ENCODE data around the gene MCCC1. TPM values are rescaled to one million over a fixed set of nuclear protein-coding genes. Genes with fewer than 3 reads are reported as not detected.
"Not testable (repeated sequence)": the region's sequence is repeated elsewhere in the genome, so short reads cannot be mapped to it uniquely, and the experiment has no call there.

The MCCC1 gene
- total RNA-seq, 1 experiment from 2014 or later = 19.2 TPM

DNA sequence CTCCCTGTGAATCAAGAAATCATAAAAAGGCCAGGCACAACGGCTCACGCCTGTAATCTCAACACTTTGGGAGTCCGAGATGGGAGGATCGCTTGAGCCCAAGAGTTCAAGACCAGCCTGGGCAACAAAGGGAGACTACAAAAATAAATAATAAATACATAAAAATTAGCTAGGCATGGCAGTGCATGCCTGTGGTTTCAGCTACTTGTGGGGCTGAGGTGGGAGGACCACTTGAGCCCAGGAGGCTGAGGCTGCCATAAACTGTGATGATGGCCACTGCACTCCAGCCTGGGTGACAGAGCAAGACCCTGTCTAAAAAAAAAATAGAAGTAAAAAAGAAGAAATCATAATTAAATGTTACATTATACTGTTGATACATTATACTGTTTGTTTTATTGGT lies 91.0 kb downstream of the MCCC1 start:
- Histone ChIP-seq H3K4me1 (ENCODE audit: insufficient read depth, low read length, poor library complexity, severe bottlenecking) (no peaks in the 10 kb centered on the region), H3K27ac (ENCODE audit: low read depth, low read length, poor library complexity, severe bottlenecking) (no peak overlapping the region), H3K9me3 (ENCODE audit: low read depth, low read length, poor library complexity, severe bottlenecking) (no peaks in the 10 kb centered on the region), H3K27me3 (replicated peaks; ENCODE audit: insufficient read depth, low read depth, low read length, poor library complexity) (no peaks in the 10 kb centered on the region), H3K4me3 (ENCODE audit: low read depth, low read length, poor library complexity, severe bottlenecking) (no peak overlapping the region), H3K36me3 (ENCODE audit: insufficient read depth, low read length, poor library complexity, severe bottlenecking) (no peaks in the 10 kb centered on the region)
- intact Hi-C loops (cut with micrococcal nuclease; ENCODE audit: unreplicated experiment) = no loop called here
- ChIA-PET POLR2A (ENCODE audit: low non-redundant PET) (no interaction called here), CTCF (no interaction called here)
- no TSS peak for BruUV-seq (replicated peaks)
- DNase-seq (ENCODE audit: low spot score) = no peak
- no peak for TF ChIP-seq EZH2 (IDR thresholded peaks at IDR 0.05; ENCODE audit: borderline replicate concordance, low read depth, low read length, poor library complexity, severe bottlenecking)
- no peak for TF ChIP-seq CTCF (conservative IDR thresholded peaks at IDR 0.05; ENCODE audit: low read depth, low read length)

DNA sequence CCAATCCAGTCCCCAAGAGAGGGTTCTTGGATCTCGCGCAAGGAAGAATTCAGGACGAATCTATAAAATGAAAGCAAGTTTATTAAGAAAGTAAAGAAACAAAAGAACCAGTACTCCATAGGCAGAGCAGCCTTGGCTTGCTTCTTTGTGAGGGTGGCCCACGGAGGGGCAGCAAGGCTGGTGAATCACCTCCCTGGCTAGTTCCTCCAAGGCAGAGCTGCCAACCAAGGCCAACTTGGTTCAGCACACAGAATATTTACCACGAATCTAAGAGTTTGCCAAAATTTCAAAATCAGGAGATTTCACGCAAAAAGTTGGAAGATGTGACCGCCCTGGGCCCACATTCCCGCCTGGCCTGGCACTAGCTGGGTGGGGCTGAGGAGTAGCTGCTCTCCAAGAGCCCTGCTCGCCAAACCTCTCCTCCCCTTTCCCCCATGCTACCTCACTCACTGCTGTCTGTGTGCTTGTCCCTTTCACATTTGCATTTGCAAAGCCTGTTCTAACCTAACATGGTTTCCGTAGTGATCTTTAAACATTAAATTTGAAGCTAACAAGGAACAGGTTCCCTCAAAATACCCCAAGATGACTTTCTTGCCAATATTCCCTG lies 92.8 kb downstream of the MCCC1 start:
- ChIA-PET CTCF (no interaction called here), POLR2A (ENCODE audit: low non-redundant PET) (no interaction called here)
- no peaks in the 10 kb centered on the region for H3K9me3 ChIP-seq (ENCODE audit: low read depth, low read length, poor library complexity, severe bottlenecking)
- no peak overlapping the region for H3K4me3 ChIP-seq (ENCODE audit: low read depth, low read length, poor library complexity, severe bottlenecking)
- intact Hi-C loops (cut with micrococcal nuclease; ENCODE audit: unreplicated experiment) = no loop called here
- H3K4me1 ChIP-seq (ENCODE audit: insufficient read depth, low read length, poor library complexity, severe bottlenecking) = no peaks in the 10 kb centered on the region
- DNase-seq (ENCODE audit: low spot score) = no peak
- H3K27me3 ChIP-seq (replicated peaks; ENCODE audit: insufficient read depth, low read depth, low read length, poor library complexity) = no peaks in the 10 kb centered on the region
- no peak overlapping the region for H3K27ac ChIP-seq (ENCODE audit: low read depth, low read length, poor library complexity, severe bottlenecking)
- no peaks in the 10 kb centered on the region for H3K36me3 ChIP-seq (ENCODE audit: insufficient read depth, low read length, poor library complexity, severe bottlenecking)
- no TSS peak for BruUV-seq (replicated peaks)
- TF ChIP-seq EZH2 (IDR thresholded peaks at IDR 0.05; ENCODE audit: borderline replicate concordance, low read depth, low read length, poor library complexity, severe bottlenecking) (no peak), CTCF (conservative IDR thresholded peaks at IDR 0.05; ENCODE audit: low read depth, low read length) (no peak)

DNA sequence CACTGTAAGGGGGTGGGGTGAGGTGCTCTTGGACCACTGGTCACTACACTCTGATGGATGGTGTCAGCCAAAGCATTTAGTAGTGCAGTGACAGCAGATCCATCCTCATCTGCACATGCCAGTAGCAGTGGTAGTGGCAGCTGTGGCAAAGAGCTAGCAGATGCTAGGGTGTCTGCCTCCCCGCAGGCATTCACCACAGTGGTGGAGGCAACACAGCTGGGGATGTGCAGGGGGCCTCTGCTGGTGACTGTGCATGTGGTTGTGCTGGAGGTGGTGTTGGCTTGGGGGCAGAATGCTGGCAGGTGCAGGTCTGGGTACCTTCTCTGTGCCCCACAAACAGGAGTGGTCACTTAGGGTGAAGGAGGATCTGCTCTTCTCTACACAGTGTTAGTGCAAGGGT lies 99.5 kb downstream of the MCCC1 start:
- no peaks in the 10 kb centered on the region for H3K27me3 ChIP-seq (replicated peaks; ENCODE audit: insufficient read depth, low read depth, low read length, poor library complexity)
- no TSS peak for BruUV-seq (replicated peaks)
- H3K36me3 ChIP-seq (ENCODE audit: insufficient read depth, low read length, poor library complexity, severe bottlenecking) = no peaks in the 10 kb centered on the region
- no peak overlapping the region for H3K27ac ChIP-seq (ENCODE audit: low read depth, low read length, poor library complexity, severe bottlenecking)
- no peaks in the 10 kb centered on the region for H3K9me3 ChIP-seq (ENCODE audit: low read depth, low read length, poor library complexity, severe bottlenecking)
- TF ChIP-seq EZH2 (IDR thresholded peaks at IDR 0.05; ENCODE audit: borderline replicate concordance, low read depth, low read length, poor library complexity, severe bottlenecking) = no peak
- TF ChIP-seq CTCF (conservative IDR thresholded peaks at IDR 0.05; ENCODE audit: low read depth, low read length) = no peak
- H3K4me1 ChIP-seq (ENCODE audit: insufficient read depth, low read length, poor library complexity, severe bottlenecking) = no peaks in the 10 kb centered on the region
- CTCF ChIA-PET = no interaction called here
- intact Hi-C loops (cut with micrococcal nuclease; ENCODE audit: unreplicated experiment) = no loop called here
- POLR2A ChIA-PET (ENCODE audit: low non-redundant PET) = no interaction called here
- no peak for DNase-seq (ENCODE audit: low spot score)
- H3K4me3 ChIP-seq (ENCODE audit: low read depth, low read length, poor library complexity, severe bottlenecking) = no peak overlapping the region

DNA sequence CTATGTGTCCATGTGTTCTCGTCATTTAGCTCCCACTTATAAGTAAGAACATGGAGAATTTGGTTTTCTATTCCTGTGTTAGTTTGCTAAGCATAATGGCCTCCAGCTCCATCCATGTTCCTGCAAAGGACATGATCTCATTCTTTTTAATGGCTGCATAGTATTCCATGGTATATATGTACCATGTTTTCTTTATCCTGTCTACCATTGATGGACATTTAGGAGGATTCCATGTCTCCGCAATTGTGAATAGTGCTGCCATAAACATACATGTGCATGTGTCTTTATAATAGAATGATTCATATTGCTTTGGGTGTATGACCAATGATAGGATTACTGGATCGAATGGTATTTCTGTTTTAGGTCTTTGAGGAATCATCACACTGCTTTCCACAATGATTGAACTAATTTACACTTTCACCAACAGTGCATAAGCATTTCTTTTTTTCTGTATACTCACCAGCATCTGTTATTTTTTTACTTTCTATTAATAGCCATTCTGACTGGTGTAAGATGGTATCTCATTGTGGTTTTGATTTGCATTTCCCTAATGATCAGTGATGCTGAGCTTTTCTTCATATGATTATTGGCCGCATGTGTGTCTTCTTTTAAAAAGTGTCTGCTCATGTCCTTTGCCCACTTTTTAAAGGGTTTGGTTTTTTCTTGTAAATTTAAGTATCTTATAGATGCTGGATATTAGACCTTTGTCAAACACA lies 105.7 kb downstream of the MCCC1 start:
- H3K4me1 ChIP-seq (ENCODE audit: insufficient read depth, low read length, poor library complexity, severe bottlenecking); H3K27ac ChIP-seq (ENCODE audit: low read depth, low read length, poor library complexity, severe bottlenecking); H3K36me3 ChIP-seq (ENCODE audit: insufficient read depth, low read length, poor library complexity, severe bottlenecking); POLR2A ChIA-PET (ENCODE audit: low non-redundant PET); H3K9me3 ChIP-seq (ENCODE audit: low read depth, low read length, poor library complexity, severe bottlenecking); CTCF ChIA-PET; H3K27me3 ChIP-seq (replicated peaks; ENCODE audit: insufficient read depth, low read depth, low read length, poor library complexity); intact Hi-C loops (cut with micrococcal nuclease; ENCODE audit: unreplicated experiment); H3K4me3 ChIP-seq (ENCODE audit: low read depth, low read length, poor library complexity, severe bottlenecking); BruUV-seq (replicated peaks); DNase-seq (ENCODE audit: low spot score): not testable (repeated sequence)

Measured in A673 (cell line).